Measurements from ENCODE around the gene ING3.

DNA sequence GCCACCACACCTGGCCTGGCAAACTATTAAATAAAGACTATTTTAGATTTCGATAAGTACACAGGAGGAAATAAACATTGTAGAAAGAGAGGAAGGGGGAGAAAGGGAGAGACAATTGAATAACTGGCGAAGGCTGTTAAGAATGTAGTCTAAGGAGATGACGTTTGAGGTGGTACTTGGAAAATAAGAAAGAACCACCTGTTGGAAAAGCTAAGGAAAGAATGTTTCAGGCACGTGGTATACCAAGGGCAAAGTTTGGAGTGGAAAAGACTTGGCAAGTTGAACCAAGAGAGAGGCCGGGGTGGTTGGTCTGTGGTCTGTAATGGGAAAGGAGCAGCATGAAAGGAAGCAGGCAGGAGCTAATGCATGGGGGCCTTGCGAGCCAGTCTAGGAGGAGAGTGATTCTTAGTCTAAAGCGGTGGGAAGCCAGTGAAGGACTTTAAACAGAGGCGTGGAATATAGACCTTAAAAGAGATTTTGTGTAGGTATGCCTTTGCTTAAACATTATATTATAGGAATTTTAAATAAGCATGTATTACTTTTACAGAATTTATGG, 9.4 kb downstream of the ING3 start:
- TF ChIP-seq, protein P1, sequence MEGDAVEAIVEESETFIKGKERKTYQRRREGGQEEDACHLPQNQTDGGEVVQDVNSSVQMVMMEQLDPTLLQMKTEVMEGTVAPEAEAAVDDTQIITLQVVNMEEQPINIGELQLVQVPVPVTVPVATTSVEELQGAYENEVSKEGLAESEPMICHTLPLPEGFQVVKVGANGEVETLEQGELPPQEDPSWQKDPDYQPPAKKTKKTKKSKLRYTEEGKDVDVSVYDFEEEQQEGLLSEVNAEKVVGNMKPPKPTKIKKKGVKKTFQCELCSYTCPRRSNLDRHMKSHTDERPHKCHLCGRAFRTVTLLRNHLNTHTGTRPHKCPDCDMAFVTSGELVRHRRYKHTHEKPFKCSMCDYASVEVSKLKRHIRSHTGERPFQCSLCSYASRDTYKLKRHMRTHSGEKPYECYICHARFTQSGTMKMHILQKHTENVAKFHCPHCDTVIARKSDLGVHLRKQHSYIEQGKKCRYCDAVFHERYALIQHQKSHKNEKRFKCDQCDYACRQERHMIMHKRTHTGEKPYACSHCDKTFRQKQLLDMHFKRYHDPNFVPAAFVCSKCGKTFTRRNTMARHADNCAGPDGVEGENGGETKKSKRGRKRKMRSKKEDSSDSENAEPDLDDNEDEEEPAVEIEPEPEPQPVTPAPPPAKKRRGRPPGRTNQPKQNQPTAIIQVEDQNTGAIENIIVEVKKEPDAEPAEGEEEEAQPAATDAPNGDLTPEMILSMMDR (conservative IDR thresholded peaks at IDR 0.05; ENCODE audit: low read depth, low read length), result no peak
- no peak for TF ChIP-seq EZH2 (IDR thresholded peaks at IDR 0.05; ENCODE audit: borderline replicate concordance, low read depth, low read length, poor library complexity, severe bottlenecking)
